ENCODE results near the gene RNF115.
"Not testable (repeated sequence)": the region's sequence is repeated elsewhere in the genome, so short reads cannot be mapped to it uniquely, and the experiment has no call there.

- not testable (repeated sequence) for TF ChIP-seq CTCF (IDR thresholded peaks at IDR 0.05); TEAD4 (IDR thresholded peaks at IDR 0.05; ENCODE audit: borderline replicate concordance, insufficient read depth); USF1 (IDR thresholded peaks at IDR 0.05; ENCODE audit: borderline replicate concordance, low read depth); PBX3 (IDR thresholded peaks at IDR 0.05); POLR2AphosphoS5 (IDR thresholded peaks at IDR 0.05; ENCODE audit: low read depth, low read length); EP300 (IDR thresholded peaks at IDR 0.05; ENCODE audit: borderline replicate concordance in 1 of 2, low read depth in 1 of 2, low read length in 1 of 2); NFIC (IDR thresholded peaks at IDR 0.05; ENCODE audit: borderline replicate concordance)
These were observed 63.4 kb downstream of the RNF115 start for GRCh38 chr1:145760395-145760949.
